Stimulated activated CD4-positive, alpha-beta T cell treated with anti-CD3 and anti-CD28 coated beads, Interleukin-1b, Interleukin-23, amount 100 ng/mL, for 1 hour (primary cell): ENCODE results near the gene ZNF641.
A peak's percentile ranks its signal among the peaks of the same experiment; 100 is the strongest.

Source experiments
- DNase-seq, 2 donors: peaks; one replicate each; pipeline ENCODE4 v3.0.0-alpha.2; 2020; ENCODE audit warnings: low read depth in 2 of 2

The ZNF641 gene

DNA sequence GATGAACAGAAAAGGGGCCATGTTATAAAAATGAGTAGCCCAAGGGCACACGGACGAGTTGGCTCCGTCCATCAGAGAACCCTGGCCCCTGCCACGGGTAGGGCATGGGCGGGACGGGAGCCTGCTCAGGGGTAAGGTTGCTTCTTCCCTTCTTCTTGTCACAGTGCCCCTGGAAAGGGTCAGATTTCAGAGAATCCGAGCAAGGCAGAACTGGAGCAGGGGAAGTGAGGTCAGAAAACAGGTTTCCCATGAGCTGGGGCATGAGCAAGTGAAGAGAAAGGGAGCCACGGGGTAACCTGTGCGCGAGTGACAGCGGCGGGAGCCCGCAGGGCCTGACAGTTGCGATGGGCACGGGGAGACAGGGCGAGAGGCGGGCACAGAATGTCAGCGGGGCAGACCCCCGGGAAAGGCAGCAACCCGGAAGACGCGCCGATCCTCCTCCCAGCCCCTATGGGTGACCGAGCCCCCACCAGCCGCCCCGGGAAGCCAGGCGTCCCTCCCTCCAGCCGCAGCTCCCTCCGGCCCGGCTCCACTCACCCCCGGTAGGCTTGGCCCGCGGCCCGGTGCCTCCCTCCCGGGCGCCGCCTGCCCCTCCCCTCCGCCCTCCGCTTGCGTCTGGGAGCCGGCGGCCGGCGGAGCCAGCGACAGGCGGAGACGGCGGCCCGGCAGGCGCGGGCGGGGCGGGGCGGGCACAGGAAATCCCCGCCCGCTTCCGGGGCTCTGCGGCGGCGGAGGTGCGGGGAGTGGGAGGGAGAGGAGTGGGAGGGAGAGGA, at the start of gene ZNF641:
Gene ZNF641, minus strand, starts transcription at position 671 of the 773 bp plus-strand sequence. CDS start 2,829 bp downstream, outside the sequence.
- DNase-seq: peak; percentile 46 to 72

GRCh38 chr12:48390026-48390425, 39.3 kb upstream of the ZNF641 start:
- DNase-seq: no peak

DNA sequence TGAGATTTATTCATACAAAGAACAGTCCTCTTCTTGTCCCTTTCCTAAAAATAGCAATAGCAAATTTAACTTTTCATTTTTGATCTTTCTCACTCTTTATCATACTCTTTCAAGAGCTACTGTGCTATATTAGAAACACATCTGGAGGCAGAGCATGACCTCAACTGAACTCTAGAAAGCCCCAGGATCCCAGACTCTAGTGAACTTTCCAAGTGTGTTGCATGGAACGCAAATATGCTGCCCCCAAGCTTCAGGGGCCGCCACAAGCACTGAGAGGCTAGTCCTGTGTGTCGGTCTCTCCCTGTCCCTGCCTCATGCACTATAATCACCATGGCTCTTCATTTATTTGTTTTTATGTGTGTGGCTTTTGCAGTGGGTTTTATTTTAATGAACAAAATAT, 38.7 kb upstream of the ZNF641 start:
- no peak for DNase-seq

DNA sequence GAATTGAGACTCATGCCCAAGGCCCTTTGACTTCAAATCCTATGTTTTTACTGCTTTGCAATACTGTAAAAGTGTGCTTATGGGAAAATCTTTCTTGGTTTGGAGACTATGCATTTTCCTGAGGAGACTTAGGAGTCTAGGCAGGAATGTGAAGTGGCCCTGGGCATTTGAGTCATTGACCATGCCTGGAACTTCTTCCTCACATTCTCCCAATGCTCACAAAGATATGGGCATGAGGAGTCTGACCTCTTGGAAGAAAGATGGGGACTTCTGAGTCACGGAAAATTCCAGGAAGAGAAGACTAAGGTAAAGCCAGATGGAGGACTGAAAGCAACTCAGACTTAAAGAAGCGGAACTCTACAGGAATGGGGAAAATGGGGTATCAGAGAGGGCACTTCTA, 38.2 kb upstream of the ZNF641 start:
- no peak for DNase-seq

DNA sequence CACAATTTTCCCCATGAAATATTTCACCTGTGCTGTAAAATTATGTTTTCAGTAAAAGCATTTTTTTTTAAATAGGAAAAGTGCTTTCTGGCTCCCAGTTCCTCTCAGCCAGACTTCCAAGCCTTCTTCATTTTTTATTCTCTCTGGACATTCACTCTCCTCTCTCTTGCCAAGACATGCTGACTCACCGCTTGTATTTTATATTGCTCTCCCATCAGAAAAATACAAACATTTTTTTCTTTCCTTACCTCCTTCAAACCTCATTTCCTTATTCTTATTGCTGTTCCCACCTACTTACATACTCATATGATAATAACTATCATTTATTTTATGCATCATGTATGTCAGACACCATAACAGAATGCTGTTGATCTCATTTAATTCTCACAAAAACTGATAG, 37.7 kb upstream of the ZNF641 start:
- DNase-seq: no peak

GRCh38 chr12:48380596-48380995, 29.9 kb upstream of the ZNF641 start:
- DNase-seq: no peak

GRCh38 chr12:48379794-48380193, 29.1 kb upstream of the ZNF641 start:
- no peak for DNase-seq

GRCh38 chr12:48377646-48378045, 26.9 kb upstream of the ZNF641 start:
- DNase-seq: no peak

GRCh38 chr12:48374164-48374563, 23.4 kb upstream of the ZNF641 start:
- no peak for DNase-seq

DNA sequence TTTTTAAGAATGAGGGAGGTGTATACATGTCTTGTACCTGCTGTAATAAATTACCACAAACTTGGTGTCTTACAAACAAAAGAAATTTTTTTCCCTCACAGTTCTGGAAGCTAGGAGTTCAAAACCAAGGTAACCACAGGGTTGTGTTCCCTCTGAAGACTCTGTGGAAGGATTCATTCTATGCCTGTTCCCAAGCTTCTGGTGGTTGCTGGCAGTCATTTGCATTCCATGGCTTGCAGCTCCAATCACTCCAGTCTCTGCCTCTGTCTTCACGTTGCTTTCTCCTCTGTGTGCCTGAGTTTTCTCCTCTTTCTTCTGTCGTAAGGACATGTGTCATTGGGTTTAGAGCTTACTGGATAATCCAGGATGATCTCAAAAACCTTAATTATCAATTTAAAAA, 15.4 kb upstream of the ZNF641 start:
- no peak for DNase-seq

DNA sequence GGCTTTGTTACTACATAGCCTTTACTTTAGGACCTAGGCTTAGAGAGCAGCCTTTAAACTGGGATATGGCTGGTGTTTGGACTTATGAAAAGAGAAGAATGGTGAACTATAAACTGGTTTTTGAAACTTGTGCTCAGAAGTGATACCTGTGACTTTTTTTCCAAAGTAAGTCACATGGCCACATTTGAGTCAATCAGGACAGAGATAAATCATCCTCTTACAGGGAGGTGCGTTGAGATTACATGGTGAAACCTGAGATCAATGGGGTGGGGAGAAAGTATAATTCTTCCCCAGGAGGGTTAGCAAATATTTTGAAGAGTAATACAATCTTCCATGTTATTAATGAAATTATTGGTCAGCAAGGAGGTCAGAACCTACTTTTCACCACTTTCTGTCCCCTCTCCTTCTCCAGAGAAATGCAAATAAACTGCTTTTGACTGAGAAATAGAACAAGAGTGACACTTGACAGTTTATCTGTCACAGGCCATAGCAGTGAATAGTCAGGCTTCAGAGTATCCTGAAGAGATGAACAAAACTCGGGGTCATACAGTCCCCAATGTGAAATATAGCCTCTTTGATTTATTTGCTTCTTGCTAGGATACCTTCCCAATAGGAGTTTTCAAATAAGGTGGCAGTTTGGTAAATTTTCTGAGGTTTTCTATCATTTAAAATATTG, 11.1 kb upstream of the ZNF641 start:
- DNase-seq: no peak

GRCh38 chr12:48358937-48359513, 8.3 kb upstream of the ZNF641 start:
- no peak for DNase-seq

- no peak for DNase-seq
Measured at GRCh38 chr12:48356041-48356768, 5.5 kb upstream of the ZNF641 start.

GRCh38 chr12:48352157-48352760, 1.5 kb upstream of the ZNF641 start:
- no peak for DNase-seq

- no peak for DNase-seq
Measured at GRCh38 chr12:48351022-48351708, 446 bp upstream of the ZNF641 start.

DNA sequence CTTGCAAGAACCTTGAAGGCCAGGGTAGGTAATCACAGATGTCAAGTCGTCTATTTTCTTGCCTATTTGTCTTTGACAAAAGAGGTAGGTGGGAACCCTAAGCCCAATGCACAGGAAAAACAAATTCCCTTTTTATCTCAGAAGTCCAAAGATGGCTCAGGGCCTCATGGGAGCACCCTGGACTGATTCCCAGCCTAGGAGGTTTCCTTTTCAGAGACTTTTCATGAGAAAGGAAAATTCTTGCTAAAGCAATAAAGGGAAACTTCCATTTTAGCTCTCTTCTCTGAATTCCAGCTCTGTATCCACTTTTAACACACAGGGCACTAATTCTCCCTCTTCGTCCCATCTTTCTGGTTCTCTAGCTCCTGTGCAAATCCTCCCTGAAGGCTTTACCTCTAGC, 1.2 kb downstream of the ZNF641 start:
- no peak for DNase-seq

- DNase-seq: no peak
Measured at GRCh38 chr12:48342980-48343379, 7.7 kb downstream of the ZNF641 start.

- DNase-seq: no peak
Measured at GRCh38 chr12:48340943-48341342, 9.8 kb downstream of the ZNF641 start.

DNA sequence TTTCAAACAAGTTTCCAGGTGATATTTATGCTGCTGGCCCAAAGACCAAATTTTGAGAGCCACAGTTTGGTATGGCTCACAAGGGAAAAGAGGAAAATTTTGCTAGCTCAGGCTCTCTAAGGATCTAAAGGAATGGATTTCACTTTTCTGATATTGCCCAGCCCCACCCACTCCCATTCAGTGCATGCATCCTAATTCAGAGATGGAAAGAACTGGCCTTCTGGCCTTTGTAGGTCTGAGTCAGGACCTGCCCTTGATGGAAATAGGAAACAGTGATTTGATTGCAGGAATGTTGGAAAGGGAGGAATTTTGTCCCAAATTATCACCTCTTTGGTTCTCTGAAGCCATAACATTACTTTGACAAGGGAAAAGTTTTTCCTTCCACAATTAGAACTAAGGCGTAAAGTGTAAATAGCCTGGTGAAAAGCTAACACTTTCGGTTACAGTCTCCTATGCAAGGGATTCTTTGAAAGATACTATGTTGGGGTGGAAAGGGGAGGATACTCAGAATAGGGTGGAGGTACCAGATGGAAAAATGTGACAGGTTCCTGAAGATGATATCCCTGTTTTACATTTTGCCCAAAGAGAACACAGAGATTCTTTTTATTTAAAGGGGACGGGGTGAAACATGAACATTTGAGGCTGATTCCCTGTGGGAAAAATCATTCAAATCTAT, 11.1 kb downstream of the ZNF641 start:
- no peak for DNase-seq

DNA sequence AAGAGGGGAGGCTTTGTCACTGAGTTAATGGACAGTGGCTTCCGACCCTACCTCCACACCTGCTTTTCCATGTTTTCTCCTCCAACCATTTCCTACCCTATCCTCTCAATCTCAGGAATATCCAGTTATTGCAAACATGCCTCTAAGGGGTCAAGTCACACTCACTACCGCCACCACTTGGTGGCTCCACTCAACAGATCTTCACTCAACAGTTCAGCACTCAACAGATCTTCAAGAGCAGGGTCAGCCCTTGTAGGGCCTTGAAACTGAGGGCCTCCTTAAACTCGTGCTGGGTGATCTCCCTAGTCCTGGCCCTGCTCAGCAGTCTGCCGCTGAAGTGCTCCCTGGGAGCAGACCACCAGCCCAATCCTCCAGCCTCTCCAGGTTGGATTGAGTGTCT, 14.2 kb downstream of the ZNF641 start:
- no peak for DNase-seq

- DNase-seq: no peak
Measured at GRCh38 chr12:48336061-48336460, 14.7 kb downstream of the ZNF641 start.
